ENCODE measurements around the gene ARHGAP25.
"Not testable (repeated sequence)": the region's sequence is repeated elsewhere in the genome, so short reads cannot be mapped to it uniquely, and the experiment has no call there.

The ARHGAP25 gene

DNA sequence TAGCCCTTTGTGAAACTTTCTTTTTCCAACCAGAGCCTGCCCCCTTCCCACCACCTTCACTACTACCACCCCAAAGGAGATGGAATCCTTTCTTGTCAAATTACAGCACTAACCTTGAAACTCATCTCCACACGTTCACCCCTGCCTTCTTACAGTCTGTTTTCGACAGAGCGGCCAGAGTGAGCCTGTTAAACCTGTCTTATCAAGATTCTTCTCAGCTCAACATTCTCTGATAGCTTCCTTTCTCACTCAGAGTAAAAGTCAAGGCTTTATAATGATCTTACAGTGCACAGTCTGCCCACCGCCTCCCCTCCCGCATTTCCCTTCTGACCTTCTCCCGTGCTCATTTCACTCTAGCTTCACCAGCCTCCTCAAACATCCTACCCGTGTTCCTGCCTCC lies 56.0 kb downstream of the ARHGAP25 start:
- FAIRE-seq (no peak), DNase-seq (ENCODE audit: insufficient read length) (no peak)
- TF ChIP-seq POLR2AphosphoS5 (IDR thresholded peaks at IDR 0.05; ENCODE audit: low read depth, low read length), result no peak
- TF ChIP-seq TAF1 (IDR thresholded peaks at IDR 0.05; ENCODE audit: borderline replicate concordance, low read depth, low read length), result no peak
- no peak for TF ChIP-seq POLR2A (IDR thresholded peaks at IDR 0.05; ENCODE audit: low read depth, low read length)

DNA sequence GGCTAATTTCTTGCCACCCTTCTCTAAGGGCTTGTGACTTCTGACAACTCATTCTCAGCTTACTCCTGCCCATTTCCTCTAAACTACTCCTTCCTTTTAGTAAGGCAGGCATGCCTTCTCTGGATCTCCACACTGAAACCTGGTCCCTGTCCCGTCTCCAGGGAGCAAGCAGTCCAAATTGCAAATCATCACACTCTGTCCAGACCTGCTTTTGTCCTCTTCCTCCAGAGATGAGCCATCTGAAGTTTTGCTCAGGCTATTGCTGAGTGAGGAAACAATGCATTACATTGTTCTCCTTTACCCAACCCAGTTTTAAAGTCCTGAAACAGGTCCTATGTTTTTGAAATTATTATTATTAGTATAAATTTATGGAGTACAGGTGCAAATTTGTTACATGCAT lies 57.3 kb downstream of the ARHGAP25 start:
- no peak for FAIRE-seq
- TF ChIP-seq TAF1 (IDR thresholded peaks at IDR 0.05; ENCODE audit: borderline replicate concordance, low read depth, low read length) (no peak), POLR2A (IDR thresholded peaks at IDR 0.05; ENCODE audit: low read depth, low read length) (no peak), POLR2AphosphoS5 (IDR thresholded peaks at IDR 0.05; ENCODE audit: low read depth, low read length) (no peak)
- DNase-seq (ENCODE audit: insufficient read length), result no peak

DNA sequence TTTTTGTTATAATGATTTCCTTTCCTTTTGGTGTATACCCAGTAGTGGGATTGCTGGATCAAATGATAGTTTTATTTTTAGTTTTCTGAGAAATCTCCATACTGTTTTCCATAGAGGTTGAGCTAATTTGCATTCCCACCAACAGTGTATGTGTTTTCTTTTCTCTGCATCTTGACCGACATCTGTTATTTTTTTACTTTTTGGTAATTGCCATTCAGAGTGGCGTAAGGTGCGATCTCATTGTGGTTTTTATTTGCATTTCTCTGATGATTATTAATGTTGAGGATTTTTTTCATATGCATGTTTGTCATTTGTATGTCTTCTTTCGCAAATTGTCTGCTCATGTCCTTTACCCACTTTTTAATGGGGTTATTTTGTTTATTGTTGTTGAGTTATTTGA lies 58.1 kb downstream of the ARHGAP25 start:
- no peak for FAIRE-seq

DNA sequence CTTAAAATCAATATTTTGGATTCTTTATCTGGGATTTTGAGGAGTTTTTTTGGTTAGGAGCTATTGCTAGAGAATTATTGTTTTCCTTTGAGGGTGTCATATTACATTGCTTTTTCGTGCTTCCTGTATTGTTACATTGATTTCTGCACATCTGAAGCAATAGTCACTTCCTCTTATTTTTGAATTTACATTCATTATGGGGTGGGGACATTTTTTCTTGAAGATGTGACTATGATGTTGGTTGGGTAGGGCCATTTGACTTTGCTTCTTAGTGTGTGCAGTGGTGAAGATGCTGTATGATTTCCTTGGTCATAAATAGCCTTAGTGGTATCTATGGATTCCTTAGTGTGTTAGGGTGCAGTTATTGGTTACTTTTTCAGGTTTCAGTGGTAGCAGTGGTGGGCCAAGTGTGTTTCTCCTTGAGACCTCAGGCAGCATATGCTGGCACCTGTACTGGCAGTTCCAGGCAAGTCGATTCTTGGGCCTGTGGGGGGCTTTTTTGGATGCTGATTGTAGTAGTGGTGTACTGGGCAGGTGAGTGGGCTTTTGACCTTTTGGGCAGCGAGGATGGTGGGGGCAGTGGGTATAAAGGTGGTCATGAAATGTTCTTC lies 61.8 kb downstream of the ARHGAP25 start:
- no peak for DNase-seq (ENCODE audit: insufficient read length)
- TF ChIP-seq POLR2AphosphoS5 (IDR thresholded peaks at IDR 0.05; ENCODE audit: low read depth, low read length), result no peak
- no peak for TF ChIP-seq POLR2A (IDR thresholded peaks at IDR 0.05; ENCODE audit: low read depth, low read length)
- no peak for TF ChIP-seq TAF1 (IDR thresholded peaks at IDR 0.05; ENCODE audit: borderline replicate concordance, low read depth, low read length)
- FAIRE-seq, result no peak

More for the DNA sequence above, 58.1 kb downstream of the ARHGAP25 start:
- DNase-seq (ENCODE audit: insufficient read length), result no peak
- TF ChIP-seq POLR2AphosphoS5 (IDR thresholded peaks at IDR 0.05; ENCODE audit: low read depth, low read length), result no peak
- no peak for TF ChIP-seq POLR2A (IDR thresholded peaks at IDR 0.05; ENCODE audit: low read depth, low read length)
- no peak for TF ChIP-seq TAF1 (IDR thresholded peaks at IDR 0.05; ENCODE audit: borderline replicate concordance, low read depth, low read length)

DNA sequence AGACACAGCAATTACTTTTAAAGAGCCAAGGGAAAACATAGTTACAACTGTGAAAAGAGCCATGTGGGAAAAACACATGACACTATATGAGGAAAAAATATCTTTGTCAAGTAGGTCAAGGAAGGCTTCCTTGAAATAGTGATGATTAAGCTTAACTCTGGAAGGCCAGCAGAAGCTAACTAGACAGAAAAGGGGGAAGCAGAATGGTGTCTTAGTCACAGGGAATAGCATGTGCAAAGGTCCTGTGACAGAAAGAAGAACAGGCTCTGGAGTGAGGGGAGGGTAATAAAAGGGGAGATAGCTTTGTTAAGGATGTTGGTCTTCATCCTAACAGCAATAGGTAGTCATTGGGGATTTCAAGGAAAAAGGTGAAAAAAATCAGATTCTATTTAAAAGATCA lies 64.0 kb downstream of the ARHGAP25 start:
- DNase-seq (ENCODE audit: insufficient read length) (no peak), FAIRE-seq (no peak)
- TF ChIP-seq POLR2A (IDR thresholded peaks at IDR 0.05; ENCODE audit: low read depth, low read length) (no peak), POLR2AphosphoS5 (IDR thresholded peaks at IDR 0.05; ENCODE audit: low read depth, low read length) (no peak), TAF1 (IDR thresholded peaks at IDR 0.05; ENCODE audit: borderline replicate concordance, low read depth, low read length) (no peak)

DNA sequence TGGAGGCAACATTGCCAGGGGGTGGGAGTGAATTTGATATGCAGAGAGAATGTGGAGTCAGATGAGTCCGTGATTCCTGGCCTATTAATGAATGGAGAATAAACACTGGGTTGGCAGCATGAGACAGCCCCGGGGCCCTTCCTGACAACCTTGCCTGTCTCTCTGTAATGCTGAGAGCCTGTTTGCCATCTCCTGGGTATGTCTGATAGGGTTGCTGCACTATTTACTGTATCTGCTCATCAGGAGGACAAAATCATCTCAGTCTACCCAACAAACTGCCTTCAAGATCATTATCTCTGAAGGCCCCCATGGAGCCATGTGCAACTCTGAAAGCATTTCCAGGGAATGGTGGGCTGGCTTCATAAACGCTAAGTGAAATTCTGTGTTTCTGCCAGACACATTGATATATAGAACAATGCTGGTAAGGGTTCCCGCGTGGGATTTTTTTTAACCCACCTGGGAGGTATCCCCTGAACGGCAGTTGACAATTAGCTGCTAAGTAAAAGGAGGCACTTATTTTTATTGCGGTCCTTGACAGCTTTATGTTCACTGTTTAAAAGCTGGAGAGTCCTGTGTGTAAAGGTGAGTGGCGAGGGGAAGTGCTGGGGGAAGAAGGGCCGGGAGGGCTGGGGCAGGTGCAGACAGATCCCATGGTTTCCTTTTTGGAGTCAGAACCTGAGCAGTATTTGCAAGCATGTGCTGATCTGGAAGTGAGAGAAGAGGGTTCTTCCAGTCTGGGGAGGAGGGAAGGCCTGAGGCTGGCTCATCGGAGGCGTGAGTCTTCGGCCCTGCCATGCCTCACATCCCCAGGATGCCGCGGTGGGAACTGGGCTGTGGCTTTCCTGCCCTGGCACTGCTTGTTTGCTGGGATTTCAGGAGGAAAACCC lies 64.8 kb downstream of the ARHGAP25 start:
- DNase-seq (ENCODE audit: insufficient read length) (no peak), FAIRE-seq (no peak)
- no peak for TF ChIP-seq POLR2A (IDR thresholded peaks at IDR 0.05; ENCODE audit: low read depth, low read length)
- TF ChIP-seq POLR2AphosphoS5 (IDR thresholded peaks at IDR 0.05; ENCODE audit: low read depth, low read length), result no peak
- TF ChIP-seq TAF1 (IDR thresholded peaks at IDR 0.05; ENCODE audit: borderline replicate concordance, low read depth, low read length), result no peak

DNA sequence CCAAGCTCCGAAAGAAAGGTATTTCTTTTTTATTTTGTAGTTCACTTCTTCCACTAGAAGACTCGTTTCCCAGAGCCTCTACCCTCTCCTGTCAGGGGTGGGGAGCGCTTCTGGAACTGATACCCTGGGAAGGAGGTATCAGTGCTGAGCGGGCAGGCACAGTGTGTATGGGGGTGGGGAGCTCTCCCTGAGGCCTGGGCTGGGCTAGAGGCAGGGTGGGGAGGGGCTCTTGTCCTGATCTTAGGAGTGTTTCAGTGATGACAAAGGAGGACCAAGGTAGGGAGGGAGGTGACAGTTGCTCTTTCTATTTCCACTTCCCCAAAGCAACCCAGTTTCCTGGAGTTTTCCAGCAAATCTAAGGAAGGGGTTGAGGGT lies 65.4 kb downstream of the ARHGAP25 start:
- no peak for TF ChIP-seq POLR2AphosphoS5 (IDR thresholded peaks at IDR 0.05; ENCODE audit: low read depth, low read length)
- no peak for TF ChIP-seq TAF1 (IDR thresholded peaks at IDR 0.05; ENCODE audit: borderline replicate concordance, low read depth, low read length)
- no peak for TF ChIP-seq POLR2A (IDR thresholded peaks at IDR 0.05; ENCODE audit: low read depth, low read length)
- FAIRE-seq, result no peak
- no peak for DNase-seq (ENCODE audit: insufficient read length)

DNA sequence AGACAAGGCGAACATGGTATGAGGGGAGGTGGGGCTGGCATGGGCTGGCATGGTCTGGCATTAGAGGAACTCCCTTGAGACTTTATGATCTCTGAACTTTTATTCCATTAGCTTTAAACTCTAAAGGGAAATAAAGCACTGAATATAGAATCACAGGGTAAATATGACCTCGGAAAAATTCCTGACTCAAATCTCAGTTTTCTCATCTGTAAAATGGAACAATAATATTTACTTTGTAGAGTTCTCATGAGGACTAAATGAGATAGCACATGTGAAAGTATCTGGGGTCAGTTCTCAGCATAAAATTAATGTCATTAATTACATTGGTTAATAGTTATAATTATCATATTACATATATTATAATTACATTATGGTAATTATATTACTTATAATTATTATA lies 65.9 kb downstream of the ARHGAP25 start:
- TF ChIP-seq TAF1 (IDR thresholded peaks at IDR 0.05; ENCODE audit: borderline replicate concordance, low read depth, low read length), result no peak
- no peak for TF ChIP-seq POLR2AphosphoS5 (IDR thresholded peaks at IDR 0.05; ENCODE audit: low read depth, low read length)
- TF ChIP-seq POLR2A (IDR thresholded peaks at IDR 0.05; ENCODE audit: low read depth, low read length), result no peak
- DNase-seq (ENCODE audit: insufficient read length), result no peak

DNA sequence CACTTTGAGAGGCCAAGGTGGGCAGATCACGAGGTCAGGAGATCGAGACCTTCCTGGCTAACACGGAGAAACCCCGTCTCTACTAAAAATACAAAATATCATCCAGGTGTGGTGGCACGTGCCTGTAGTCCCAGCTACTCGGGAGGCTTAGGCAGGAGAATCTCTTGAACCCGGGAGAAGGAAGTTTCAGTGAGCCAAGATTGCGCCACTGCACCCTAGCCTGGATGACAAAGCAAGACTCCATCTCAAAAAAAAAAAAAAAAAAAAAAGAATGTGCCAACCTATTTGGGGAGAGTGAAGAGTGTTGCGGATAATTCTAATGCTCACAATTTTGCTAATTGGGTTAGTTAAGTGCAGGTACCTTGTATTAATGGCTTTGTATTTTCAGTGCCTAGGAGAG lies 67.5 kb downstream of the ARHGAP25 start:
- not testable (repeated sequence) for DNase-seq (ENCODE audit: insufficient read length); FAIRE-seq

More for the DNA sequence above, 65.9 kb downstream of the ARHGAP25 start:
- no peak for FAIRE-seq

DNA sequence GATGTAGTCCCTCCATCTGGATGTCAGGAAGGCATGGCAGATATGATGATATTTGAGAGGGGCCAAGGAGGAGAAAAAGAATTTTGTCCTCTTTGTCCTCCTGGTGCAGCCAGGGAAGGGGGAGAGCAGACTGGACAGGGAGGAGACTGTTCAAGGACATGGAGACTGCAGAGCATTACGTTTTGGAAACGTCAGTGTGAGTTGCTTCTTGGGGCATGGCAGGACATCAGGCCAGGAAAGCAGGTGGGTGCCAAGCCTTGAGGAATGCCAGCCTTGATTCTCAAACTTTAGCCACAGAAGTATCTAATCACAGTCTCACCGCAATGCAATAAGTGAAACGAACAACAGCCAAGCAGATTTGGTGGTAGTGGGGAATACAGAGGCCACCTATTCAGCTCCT lies 70.4 kb downstream of the ARHGAP25 start:
- TF ChIP-seq TAF1 (IDR thresholded peaks at IDR 0.05; ENCODE audit: borderline replicate concordance, low read depth, low read length), result no peak
- TF ChIP-seq POLR2AphosphoS5 (IDR thresholded peaks at IDR 0.05; ENCODE audit: low read depth, low read length), result no peak
- TF ChIP-seq POLR2A (IDR thresholded peaks at IDR 0.05; ENCODE audit: low read depth, low read length), result no peak
- no peak for FAIRE-seq
- DNase-seq (ENCODE audit: insufficient read length), result no peak

DNA sequence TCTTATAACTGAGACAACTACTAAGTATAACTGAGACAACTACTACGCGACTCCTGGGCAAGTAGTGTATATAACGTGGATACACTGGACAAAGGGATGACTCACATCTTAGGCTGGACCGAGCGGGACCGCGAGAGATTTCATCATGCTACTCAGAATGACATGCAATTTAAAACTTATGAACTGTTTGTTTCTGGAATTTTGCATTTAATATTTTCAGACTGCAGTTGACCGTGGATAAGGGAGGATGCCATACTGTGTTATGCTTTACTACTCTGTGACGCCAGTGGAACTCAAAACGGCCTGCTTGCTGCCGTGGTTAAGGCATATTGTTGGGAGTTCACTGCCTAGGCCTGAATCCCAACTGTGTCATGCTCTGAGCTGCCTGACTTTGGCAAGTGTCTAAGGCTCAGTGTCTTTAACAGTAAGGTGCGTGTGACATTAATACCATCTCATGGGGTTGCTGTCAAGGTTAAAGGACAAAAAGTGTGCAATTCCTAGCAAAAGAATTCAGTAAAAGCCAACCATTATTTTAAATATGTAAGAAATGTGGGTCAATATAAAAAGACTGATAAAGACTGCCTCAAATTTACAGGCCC lies 72.0 kb downstream of the ARHGAP25 start:
- DNase-seq (ENCODE audit: insufficient read length) (no peak), FAIRE-seq (no peak)
- TF ChIP-seq POLR2A (IDR thresholded peaks at IDR 0.05; ENCODE audit: low read depth, low read length), result no peak
- TF ChIP-seq TAF1 (IDR thresholded peaks at IDR 0.05; ENCODE audit: borderline replicate concordance, low read depth, low read length), result no peak
- no peak for TF ChIP-seq POLR2AphosphoS5 (IDR thresholded peaks at IDR 0.05; ENCODE audit: low read depth, low read length)

DNA sequence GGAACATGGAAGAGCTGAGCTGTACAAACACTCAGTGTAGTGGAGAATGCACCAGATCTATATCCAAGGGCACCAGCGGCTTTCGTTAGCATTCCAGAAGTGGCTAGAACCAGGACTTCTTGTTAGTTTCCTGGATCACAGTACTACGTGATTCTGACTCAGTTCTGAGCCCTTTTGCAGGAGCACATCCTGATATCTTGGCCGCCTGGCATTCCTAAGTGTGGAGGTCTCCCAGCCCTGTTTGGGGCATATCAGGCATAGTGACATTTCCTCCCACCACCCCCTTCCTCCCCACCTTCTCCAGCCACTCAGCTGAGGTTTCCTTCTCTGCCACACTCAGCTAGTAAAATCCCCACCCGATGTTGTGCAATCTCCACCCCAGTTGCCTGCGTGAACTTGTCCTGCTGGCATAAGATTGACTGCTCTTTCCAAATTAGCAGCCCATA lies 73.2 kb downstream of the ARHGAP25 start:
- DNase-seq (ENCODE audit: insufficient read length) (no peak), FAIRE-seq (no peak)

More for the DNA sequence above, 73.2 kb downstream of the ARHGAP25 start:
- TF ChIP-seq POLR2A (IDR thresholded peaks at IDR 0.05; ENCODE audit: low read depth, low read length) (no peak), TAF1 (IDR thresholded peaks at IDR 0.05; ENCODE audit: borderline replicate concordance, low read depth, low read length) (no peak)

Measured in GM12892 (cell line).